Measurements from ENCODE around the gene ASTN1. TPM values are rescaled to one million over a fixed set of nuclear protein-coding genes. Genes with fewer than 3 reads are reported as not detected.
"Not testable (repeated sequence)": the region's sequence is repeated elsewhere in the genome, so short reads cannot be mapped to it uniquely, and the experiment has no call there.

Gene ASTN1
- polyA plus RNA-seq, 10 donors: 2.8 to 6.3 (median 5.0) TPM

DNA sequence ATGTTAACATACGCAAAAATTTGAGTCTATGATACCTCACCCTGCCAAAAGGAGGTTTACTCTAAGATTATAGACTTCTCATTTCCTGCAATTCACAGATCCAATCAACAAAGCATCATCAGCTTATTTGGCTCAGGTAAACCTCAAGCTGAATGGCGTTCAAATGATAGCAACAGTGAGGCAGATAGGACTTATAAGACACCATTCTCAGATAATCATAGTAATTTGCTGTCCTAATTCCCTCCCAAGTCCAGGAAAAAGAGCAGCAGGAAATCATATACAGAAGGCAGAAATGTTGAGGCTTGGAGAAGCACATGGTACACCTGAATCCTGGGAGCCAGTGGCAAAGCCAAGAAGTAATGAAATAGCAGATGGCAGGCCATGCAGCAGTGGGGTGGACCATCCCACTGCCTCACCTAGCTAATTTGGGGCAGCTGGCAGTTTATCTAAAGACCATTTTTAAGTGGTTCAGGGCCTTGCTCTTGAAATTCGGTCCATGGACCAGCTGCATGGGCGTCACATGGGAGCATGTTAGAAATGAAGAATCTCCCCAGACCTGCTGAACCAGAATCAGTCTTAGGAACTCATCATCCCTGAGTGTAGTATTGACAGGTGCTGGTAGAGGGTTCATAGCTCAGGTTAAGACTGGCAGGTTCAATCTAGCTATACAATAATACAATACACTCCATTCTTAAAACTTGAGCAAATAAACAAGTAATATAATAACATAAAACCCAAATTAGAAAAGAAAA, 57.7 kb downstream of the ASTN1 start:
- DNase-seq: no peak

- peak in 1 of 3 donors; percentile 48 for DNase-seq
Observed at GRCh38 chr1:177106196-177106595, 58.3 kb downstream of the ASTN1 start.

DNA sequence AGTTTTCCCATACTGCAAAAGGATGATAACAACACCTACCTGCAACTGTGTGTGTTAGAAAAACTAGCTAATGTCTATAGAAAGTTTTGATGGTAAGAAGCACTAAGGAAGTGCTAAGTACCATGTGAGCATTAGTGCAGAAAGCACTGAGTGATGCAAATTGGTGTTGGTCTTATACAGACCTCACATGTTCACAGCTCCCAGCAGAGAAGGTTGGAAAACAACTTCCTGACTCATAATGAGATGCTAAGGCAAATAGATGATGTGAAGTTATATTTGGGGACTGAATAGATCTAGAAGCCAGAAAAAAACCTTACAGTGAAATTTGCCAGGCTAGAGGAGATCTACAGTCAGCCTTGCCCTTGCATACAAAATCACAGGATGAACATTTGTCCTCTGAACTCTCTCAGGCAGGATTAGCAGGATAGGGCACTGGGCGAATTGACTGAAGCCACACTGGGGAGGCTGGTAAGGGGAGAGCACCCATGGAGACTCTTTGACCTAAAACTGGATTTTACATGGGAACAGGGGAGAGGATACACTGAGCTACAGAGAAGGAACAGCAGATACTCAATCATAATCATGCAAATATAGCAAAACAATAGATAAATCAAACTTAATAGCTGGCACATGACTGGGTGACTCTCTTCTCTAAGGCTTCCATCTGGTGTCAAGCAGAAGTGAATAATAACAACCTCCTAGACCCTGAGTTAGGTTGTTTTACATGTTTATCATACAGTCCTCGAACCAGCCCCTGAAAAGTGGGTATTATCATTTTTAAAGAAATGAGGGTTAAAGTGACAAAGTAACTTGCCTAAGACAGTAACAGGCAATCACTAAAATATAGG, 61.3 kb downstream of the ASTN1 start:
- DNase-seq: no peak

- DNase-seq: no peak
Observed at GRCh38 chr1:177092001-177092400, 72.5 kb downstream of the ASTN1 start.

DNA sequence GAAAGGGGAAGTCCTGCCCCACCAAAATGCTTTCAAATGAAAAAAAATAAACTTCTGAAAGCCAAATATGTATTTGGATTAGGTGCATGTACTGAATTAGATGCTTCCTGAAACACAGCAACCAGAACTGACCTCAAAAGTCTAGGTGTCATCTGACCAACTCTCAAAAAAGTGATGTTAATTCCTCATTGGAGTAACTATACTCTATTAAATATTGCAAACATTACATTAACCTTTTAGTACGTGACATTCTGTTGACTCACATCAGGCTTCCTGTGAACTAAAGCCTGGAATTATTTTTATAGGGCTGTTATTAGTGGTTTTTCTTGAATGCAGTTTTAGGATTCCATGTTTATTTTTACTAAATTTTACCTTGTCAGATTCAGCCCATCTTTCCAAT, 73.5 kb downstream of the ASTN1 start:
- DNase-seq: peak in 1 of 3 donors; percentile 12

GRCh38 chr1:177088966-177089365, 75.5 kb downstream of the ASTN1 start:
- DNase-seq: no peak

DNA sequence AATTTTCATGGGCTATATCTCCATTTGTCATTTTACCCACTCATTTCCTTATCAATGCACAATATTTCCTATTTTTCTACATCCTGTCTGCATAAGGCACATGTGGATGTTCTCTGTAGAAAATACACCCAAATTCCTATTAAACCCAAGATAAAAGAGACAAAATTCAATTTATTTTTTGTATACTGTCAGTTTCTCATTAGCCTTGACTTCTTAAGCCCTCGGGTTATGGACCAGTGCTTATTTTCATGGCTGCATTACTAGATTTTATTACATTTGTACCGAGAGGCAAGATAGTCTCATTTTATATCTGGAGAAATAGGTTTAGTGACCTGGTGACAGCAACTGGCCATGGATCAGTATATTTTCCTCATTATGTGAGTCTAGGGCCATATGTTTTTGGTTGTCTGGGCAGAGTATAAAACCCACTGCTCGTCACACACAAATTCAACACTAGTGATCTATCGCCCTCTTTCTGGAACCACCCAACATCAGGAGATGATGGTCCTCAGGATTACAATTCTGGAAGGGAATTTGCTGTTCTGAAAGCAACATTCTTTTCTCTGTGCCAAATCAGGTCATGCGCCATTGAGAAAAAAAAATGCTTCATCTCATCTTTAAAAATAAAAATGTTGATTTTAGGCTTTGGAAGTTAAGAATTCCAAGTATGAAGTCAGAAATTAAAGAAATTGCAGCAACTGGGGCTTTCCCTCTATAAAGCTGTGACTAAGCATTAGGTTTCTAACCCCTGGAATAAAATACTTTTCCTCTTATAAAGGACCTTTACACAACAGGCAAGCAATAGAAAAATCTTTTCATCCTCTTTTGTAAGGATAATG, 81.4 kb downstream of the ASTN1 start:
- peak; percentile 48 to 65 (median 52) for DNase-seq

DNA sequence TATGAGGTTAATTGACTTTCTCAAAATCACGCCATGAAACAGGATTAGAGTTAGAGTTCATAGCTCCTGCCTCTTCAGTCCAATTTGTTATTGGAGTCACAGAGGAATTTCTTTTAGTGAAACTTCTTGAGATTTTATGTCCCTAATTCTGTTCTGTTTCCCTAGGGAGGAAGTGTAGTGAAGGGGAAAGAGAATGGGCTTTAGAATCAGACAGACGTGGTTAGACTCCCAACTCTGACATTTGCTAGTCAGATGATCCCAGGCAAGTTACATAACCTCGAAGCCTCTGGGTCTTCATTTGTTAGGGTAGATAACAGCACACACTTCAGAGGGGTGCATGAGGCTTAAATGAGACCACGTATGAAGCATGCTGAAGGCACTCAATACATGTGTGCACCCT, 83.9 kb downstream of the ASTN1 start:
- DNase-seq: no peak

DNA sequence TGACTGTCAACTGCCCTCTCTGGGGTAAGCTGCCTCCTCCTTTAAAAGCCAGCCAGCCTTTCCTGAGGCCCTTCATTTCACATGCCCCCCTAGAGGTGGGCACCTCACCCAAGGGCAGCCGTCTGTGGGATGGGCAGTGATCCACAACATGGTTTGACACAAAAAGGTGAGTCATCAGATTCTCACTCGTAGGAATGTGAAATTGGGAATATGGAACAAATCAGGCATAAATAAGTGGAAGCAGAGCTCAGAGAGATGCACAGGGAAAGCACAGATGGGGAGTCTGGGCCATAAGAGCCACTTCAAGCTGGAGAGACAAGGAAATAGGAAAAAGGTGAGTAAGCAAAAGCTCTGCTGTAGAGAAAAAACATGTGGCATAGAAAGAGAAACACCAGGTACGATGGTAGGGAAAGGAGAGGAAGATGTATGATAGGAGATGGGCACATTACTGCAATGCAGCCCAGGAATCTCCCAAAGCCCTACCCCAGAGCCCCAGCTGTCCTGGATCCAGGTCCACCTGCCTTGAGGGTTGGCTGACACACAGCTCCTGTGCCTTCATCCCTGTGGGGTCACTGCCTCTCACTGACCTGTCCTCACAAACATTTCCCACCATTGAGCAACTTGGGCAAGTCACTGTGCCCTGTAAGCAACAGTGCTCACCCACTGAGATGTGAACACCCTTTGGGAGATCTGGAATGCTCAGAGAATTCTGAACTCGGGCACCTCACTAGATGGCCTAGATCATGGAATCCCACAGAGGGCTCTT, 86.6 kb downstream of the ASTN1 start:
- peak in 1 of 3 donors; percentile 4 for DNase-seq

DNA sequence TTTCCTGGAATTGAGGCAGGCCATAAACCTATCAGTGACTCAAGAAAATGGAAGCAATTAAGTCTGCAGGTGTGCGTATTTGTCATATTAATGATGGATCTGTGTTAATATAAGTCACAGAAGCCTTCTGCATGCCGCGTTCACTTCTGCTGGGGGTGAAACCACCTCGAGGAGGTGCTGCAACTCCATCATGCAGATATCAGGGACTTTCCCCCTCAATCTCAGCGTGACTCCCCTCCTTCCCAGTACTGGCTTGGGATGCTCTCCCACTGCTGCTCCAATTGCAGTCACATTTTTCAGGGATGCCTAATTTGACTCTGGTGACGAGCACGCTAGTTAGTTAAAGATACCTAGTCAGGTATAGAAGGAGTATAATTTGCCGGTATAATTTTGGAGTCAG, 87.5 kb downstream of the ASTN1 start:
- no peak for DNase-seq

- DNase-seq: not testable (repeated sequence)
Observed at GRCh38 chr1:177074811-177075210, 89.7 kb downstream of the ASTN1 start.

GRCh38 chr1:177069490-177069889, 95.0 kb downstream of the ASTN1 start:
- peak; percentile 2 to 24 (median 21) for DNase-seq

DNA sequence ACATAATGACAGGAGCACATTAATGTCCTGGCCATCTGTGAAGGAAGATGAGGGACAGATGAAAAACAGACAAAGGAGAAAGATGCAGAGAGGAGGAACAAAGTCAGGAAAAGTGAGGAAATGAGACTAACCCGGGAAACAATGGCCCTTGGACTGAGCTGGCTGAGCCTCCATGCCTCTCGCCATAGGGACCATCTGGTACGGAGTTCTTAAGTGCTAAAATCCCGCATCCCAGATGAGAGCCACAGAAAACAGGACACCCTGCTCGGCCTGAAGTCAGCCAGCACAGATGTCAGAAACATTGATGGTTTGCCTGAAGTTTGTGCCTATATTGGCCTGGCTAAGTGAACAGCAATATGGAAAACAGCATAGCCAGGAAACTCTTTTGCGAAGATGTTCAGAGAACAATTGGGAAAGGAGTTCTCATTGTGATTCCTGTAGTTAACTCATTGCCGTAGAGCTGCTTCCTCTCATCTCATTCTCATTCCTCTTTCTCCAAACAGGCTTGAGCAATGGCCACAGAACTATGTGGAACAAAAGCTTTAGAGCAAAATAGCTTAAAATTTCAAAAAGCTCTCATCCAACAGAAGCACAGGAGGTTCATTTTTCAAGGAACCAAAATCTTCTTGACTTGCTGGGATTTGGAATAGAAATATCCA, 96.6 kb downstream of the ASTN1 start:
- DNase-seq: no peak

DNA sequence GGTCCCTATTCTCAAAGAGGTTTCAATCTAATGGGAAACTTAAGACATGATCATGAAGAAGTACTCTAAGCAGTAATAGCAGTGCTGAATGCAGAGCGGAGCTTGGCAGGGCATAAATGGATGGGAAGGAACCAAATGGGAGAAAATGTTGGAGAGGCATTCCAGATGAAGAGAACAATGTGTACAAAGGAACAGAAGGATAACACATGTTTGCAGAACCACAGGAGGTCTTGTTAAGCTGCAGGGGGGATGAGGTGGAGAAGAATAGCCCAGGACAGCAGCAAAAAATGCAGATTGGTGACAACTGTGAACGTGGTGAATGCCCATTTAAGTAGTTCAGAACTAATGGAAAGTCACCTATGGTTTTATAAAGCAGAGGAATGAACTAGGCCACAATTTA, 99.1 kb downstream of the ASTN1 start:
- no peak for DNase-seq

DNA sequence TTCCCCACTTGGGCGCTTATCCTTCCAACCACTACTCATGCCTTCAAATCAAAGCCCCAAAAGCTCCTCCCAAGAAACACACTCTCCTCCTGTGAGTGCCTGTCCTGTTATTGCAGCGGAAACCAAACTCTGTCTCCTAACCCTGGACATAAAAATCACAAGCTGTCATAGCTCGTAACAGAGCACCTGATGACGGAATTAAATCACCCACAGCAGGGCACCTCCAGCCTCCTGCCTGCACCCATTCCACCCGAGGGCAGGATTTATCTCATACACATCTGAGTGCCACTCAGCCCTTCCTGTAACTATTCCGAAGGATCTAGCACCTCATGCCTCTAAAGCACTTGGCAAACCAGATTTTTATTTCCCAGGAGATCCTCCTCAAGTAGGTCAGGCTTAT, 100.9 kb downstream of the ASTN1 start:
- DNase-seq: no peak

- no peak for DNase-seq
Observed at GRCh38 chr1:177054542-177054941, 110.0 kb downstream of the ASTN1 start.

DNA sequence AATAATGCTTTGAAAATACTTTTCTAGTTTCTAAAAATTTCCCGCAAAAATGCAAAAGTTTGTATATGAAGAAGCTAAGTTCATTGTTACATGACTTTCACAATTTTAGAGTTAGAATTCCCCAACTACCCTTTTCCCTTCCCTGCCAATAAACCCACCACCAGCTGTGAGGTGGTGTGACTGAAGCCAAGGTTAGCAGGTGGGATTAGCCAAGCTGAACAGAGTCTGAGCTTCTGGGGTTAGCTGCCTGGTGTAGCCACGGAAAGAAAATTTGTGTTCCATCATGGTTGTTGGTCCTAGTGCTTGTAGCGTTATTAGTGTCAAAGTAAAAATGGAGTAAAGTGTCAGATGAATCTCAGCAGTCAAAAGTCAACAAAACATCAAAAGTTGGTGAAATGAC, 110.9 kb downstream of the ASTN1 start:
- no peak for DNase-seq

DNA sequence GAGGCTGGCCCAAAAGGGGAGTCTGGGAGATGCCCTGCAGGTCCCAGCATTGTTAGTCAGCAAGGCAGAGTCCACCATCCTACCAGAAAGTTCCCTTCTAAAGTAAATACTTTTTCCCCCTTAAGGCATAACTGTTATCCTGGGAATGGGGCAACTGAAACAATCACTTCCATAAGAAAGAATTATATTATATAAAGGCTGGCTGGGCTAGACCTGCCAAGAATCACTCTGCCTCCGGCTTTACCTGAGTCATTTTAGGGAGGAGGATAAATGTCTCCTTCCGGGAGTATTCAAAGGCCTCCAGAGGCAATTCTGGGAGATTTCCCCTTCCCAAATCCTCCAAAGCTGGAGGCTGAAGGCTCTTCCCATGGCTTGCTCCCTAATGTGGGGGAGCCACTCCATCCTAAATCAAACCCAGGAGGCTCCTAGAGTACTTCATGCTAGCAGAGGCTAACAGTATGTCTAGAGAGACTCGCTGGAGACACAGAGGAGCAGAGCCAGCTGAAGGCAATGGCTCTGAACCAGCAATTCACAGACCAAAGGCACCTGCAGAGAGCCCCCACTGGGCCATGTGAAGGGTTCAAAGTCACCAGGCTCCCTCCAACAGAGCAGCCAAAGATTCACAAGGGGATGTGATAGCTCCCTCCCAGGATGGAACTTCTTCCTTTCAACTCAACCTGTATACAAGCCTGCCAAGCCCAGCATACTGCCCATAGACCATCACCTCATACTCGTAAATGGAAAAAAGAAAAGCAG, 116.0 kb downstream of the ASTN1 start:
- DNase-seq: no peak

GRCh38 chr1:177045151-177045550, 119.4 kb downstream of the ASTN1 start:
- no peak for DNase-seq

DNA sequence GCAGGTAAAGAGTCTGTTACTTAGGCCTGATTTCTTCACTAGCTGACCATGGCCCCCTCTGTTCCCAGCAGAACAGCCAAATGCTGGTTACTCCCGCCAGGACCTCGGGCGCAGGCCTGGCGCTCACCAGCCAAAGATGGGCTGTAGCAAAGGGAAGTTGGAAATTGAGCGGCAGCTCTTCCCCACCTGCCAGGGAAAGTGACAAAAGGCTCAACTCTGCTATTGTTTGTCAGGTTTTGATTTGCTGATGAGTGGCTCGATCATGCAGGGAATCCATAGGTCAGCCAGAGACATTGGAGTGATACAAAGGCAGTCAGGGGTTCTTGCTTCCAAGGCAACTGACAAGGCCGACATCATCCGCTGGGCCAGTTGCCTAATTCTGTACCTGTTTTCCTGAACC, 120.1 kb downstream of the ASTN1 start:
- no peak for DNase-seq
